ENCODE measurements around the gene SLC30A2.

The SLC30A2 gene

DNA sequence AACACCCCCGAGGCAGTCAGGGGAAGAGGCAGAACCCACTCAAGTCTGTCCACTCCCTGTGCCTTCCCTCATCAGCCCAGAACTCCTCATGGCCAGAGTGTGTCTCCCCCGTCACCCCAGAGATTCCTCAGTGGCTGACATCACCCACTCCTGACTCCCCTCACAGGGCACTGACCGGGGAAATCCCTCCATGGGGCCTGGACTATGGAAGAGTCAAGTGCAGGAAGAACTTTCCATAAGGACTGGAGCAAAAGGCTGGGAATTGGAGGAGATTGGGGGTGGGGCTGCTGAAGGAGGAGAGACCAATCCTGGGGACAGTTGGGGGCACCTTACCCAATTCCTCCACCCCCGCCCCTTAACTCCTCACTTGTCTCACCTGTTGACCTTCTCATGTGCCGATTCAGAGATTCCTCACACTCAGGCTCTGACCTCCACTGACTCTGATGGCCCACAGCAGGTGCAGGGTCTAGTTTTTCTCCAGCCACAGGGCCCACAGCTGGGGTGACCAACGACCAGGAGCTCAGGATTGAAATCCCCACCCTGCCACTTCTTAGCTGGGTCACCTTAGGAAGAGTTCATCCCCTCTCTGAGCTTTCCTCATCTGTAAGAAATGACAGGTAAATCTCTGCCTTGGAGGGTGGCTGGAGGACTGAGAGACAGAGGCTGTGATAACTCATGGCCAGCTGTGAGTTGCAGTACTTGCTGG is 24.8 kb downstream of the SLC30A2 start:
- no peak for DNase-seq

DNA sequence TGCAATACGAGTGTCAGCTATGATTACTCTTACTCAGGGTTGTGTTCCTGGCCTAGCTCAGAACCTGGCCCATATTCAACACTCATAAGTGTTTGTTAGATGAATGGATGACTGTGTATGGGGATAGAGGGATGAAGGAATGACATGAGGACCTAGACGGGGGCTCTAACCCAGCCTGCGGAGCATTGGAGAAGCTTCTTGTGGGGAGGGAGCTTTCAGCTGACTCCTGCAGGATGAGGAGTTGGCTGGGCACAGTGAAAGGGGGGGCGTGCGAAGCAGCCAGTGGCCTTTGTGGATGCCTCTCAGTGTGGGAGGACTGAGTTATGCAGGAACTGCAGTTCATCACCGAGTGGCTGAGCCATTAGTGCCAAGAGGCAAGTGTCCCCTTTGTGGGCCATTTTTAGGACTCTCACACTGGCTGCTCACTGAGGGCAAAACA is 25.6 kb downstream of the SLC30A2 start:
- no peak for DNase-seq

GRCh38 chr1:26019641-26020315 is 26.1 kb downstream of the SLC30A2 start:
- DNase-seq, result no peak

- no peak for DNase-seq
Measured at GRCh38 chr1:26017606-26018005, 28.3 kb downstream of the SLC30A2 start.

GRCh38 chr1:26016953-26017545 is 28.9 kb downstream of the SLC30A2 start:
- DNase-seq, result peak; percentile 23

DNA sequence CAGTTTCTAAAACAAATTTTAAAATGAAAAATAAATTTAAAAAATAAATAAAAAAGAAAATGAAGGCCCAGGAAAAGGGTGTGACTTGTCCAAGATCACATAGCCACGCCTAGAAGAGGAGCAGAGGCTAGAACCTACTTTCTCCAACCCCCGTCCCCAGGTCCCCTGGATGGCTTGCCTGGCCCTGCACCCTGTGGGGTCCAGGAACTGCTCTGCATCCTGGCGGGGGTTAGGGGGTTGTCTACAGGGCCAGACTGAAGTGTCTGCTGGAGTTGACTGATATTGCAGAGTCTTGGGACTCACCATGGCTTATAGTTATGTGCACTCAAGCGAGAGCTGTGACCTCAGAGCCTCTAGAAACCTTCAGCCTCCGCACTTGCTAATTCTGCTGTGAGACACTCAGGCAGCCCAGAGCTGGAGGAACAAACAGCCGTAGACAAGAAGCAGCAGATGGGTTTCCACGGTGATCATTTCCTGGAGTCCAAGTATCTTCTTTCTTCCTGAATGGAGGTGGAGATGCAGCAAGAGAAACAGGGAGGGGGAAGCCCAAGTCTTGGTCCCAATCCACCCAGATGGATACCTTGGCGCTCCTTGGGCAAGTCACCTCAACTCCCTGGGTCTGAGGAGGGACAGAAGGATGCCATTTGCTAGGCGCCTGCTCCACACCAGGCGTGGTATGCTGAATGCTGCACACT is 29.5 kb downstream of the SLC30A2 start:
- no peak for DNase-seq

DNA sequence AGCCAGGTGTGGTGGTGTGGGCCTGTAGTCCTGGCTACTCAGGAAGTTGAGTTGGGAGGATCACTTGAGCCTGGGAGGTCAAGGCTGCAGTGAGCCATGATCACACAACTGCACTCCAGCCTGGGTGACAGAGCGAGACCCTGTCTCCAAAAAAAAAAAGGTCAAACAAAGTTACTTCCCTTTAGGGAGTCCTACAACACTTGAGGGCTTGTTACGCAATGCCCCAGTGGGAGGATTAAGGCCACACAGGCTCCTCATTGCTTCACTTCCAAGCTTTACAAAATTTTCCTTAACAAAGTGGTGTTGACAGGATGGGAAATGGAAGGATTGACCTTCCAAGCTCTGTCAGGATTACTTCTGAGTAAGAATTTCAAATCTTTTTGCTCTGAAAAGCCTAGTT is 30.6 kb downstream of the SLC30A2 start:
- DNase-seq, result no peak

GRCh38 chr1:26014179-26014578 is 31.7 kb downstream of the SLC30A2 start:
- no peak for DNase-seq

- no peak for DNase-seq
Measured at GRCh38 chr1:26012864-26013263, 33.1 kb downstream of the SLC30A2 start.

DNA sequence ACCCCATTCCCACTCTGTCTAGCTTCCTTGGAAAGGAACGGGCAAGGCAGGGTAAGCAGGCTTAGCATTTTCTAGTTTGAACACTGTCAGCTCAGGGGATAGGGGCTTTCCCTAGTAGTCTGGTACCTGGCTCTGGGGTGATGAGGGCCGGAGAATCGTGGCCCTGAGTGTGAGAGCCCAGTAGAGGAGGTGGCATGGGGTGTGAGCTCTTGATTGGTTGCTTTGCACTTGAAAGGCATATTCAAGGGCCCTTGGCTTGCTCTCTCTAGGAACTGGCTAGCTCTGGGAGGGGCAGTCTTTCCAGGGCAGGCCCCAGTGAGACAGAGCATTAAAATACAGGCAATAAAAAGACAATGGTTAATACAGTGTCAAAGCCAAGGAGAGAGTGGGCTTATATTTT is 35.1 kb downstream of the SLC30A2 start:
- DNase-seq, result no peak

- no peak for DNase-seq
Measured at GRCh38 chr1:26009796-26010447, 36.0 kb downstream of the SLC30A2 start.

DNA sequence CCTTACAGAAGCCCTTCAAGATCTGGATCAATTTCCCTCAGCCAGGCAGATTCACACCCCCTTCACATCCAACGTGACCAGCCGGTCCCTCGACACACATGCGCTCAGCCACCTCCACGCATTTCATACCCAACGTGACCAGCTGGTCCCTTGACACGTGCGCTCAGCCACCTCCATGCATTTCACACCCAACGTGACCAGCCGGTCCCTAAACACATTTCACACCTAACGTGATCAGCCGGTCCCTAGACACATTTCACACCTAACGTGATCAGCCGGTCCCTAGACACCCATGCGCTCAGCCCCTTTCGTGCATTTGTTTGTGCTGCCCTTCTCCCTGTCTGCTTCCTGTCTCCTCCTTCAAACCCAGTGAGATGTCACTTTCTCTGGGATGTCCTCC is 39.2 kb downstream of the SLC30A2 start:
- no peak for DNase-seq

- no peak for DNase-seq
Measured at GRCh38 chr1:26005434-26006105, 40.3 kb downstream of the SLC30A2 start.

DNA sequence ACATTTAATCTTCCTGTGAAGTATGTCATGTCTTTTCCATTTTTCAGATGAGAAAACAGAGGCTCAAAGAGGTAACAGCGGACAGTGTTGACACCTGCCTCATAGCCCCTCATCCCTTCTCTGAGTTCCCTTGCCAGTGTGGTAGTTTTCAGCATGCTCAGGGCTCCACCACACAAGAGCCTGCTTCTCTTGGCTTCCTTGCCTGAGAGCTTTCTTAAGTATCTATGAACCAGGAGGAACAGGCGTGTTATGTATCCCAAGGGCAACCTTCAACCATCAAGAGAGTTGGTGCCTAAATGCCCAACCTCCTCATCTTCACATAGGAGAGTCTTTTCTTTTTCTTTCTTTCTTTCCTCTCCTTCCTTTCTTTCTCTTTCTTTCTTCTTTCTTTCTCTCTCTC is 42.2 kb downstream of the SLC30A2 start:
- no peak for DNase-seq

- no peak for DNase-seq
Measured at GRCh38 chr1:26003262-26003661, 42.7 kb downstream of the SLC30A2 start.

DNA sequence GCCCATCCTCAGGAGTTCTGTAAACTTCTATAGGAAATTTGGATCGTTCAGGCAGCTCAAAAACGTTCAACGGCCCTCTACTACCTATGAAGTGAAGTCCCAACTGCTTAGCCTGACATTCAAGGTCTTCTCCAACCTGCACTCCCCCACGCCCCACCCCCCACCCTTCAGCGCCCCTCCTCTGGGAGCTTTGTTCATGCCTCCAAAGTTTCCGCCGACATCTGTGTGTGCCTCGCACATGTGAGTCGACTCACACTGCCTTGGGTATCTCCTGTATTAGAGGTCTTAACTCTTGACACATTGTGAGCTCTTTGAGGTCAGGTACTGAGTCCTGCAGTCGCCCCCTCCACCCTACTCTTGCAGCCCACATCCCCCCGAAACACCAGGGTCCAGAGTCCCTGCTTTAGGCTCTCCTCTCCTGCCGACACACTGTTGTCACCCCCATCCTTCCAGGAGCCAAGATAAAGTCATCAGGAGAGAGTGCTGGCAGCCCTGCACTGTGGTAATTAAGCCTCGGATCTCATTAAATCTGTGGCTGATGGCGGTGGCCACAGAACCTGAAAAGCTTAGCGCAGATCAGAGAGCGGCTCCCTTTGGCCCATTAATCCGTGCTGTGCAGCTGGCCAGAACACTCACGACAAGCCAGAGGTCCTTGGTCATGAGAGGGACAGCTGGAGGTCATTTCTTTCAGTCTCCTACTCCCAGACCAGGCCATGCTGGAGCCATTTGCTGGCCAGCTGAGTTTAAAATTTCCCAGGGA is 46.7 kb downstream of the SLC30A2 start:
- DNase-seq, result no peak

- DNase-seq, result peak; percentile 96
Measured at GRCh38 chr1:25997828-25998761, 47.8 kb downstream of the SLC30A2 start, which contains the start of gene PAFAH2. Gene PAFAH2, minus strand, starts transcription at chr1:25998063. Its CDS starts 7,247 bp downstream, at chr1:25990816.

DNA sequence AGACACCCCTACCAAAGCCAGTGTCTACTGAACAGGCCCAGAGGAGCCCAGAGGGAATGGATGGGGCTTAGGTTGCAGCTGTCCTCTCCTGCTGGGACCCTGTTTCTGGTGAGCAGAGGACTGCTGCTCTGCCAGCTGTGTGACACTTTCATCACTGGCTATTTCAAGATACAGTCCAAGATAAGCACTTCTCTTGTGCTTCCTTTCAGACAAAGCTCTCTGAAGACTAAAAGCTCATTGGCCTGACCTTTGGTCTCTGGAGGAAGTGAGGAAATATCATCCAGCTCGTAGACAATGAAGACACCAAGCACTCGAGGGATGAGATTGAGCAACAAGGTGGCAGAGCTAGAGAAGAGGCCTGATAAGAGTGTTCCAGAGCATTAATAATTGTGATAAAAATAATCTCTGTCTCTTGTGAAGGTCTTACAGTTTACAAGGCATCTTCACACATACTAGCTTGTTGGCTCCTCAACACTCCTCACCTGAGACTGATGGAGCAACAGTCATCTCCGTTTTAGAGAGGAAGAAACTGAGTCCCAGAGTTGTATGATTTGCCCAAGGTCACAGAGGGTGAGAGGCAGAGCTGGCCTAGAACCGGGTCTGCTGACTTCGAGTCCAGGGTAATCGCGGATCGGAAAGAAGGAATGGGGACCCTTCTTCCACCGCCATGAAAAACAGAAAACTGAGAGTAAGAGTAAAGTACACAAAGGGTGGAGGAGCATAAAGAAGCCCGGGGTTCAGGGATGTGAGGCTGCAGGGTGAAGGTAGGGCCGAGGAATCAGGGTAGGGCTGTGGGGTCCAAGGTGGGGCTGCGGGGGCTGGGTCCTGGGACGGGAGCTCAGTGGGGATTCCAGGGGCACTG is 48.7 kb downstream of the SLC30A2 start:
- DNase-seq, result peak; percentile 17

DNA sequence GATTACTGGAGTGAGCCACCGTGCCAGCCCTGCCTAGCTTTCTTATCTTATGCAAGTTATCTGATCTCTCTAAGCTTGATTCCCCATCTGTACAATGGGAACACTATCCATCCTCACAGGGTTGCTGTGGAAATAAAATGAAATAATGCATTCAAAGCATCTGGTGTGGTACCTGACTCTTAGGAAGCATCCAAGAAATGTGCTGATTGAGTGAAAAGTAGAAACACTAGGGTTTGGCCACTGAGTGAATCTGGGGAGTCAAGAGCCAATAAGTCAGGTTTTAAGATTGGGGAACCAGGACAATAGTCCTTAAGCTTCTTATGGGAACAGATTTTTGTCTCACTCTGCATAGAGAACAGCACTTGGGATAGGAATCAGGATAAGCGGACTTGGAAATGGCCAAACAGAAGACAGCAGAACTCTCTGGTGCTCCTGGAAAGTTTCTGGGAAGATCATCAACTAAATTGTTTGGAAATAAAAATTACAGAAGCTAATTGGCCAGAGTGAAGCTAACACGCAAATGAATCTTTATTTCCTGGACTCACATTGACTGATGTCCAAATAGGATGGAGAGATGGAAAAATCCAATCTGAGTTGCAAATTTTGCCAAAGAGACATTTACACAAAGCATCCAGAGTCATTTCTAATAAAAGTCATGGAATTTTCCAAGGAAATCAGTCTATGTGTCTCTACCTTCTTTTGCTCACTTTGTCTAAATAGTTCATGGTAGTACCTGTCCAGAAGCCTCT is 51.3 kb downstream of the SLC30A2 start:
- DNase-seq, result no peak
